Activated T-cell treated with anti-CD3 and anti-CD28 coated beads for 4 hours (primary cell): Measurements from ENCODE around the gene RPS6KA5.

Experiments used
- DNase-seq: peaks from one replicate; pipeline ENCODE4 v3.0.0-alpha.2; 2020

Gene RPS6KA5

GRCh38 chr14:90820958-90821357 is 239.5 kb downstream of the RPS6KA5 start:
- DNase-seq: peak; percentile 58

- no peak for DNase-seq
Observed at GRCh38 chr14:90819734-90820393, 240.6 kb downstream of the RPS6KA5 start.

GRCh38 chr14:90818715-90819114 is 241.7 kb downstream of the RPS6KA5 start:
- DNase-seq: no peak

GRCh38 chr14:90816681-90817436 is 243.6 kb downstream of the RPS6KA5 start:
- DNase-seq: no peak

GRCh38 chr14:90815822-90816662 is 244.4 kb downstream of the RPS6KA5 start, which contains the start of gene TTC7B:
TSS of gene TTC7B (minus strand) at chr14:90816430. CDS start at chr14:90816295, 135 bp downstream.
- no peak for DNase-seq

GRCh38 chr14:90815572-90815821 is 244.9 kb downstream of the RPS6KA5 start:
- no peak for DNase-seq

- no peak for DNase-seq
Observed at GRCh38 chr14:90814806-90815571, 245.5 kb downstream of the RPS6KA5 start.

GRCh38 chr14:90813442-90813841 is 247.0 kb downstream of the RPS6KA5 start:
- no peak for DNase-seq

- no peak for DNase-seq
Observed at GRCh38 chr14:90812109-90812508, 248.3 kb downstream of the RPS6KA5 start.

- DNase-seq: no peak
Observed at GRCh38 chr14:90811641-90812040, 248.8 kb downstream of the RPS6KA5 start.

GRCh38 chr14:90810806-90811205 is 249.6 kb downstream of the RPS6KA5 start:
- no peak for DNase-seq

GRCh38 chr14:90809530-90810312 is 250.7 kb downstream of the RPS6KA5 start:
- DNase-seq: no peak

GRCh38 chr14:90808759-90809529 is 251.5 kb downstream of the RPS6KA5 start:
- no peak for DNase-seq

- DNase-seq: no peak
Observed at GRCh38 chr14:90807060-90807459, 253.4 kb downstream of the RPS6KA5 start.

GRCh38 chr14:90805662-90806540 is 254.5 kb downstream of the RPS6KA5 start:
- DNase-seq: no peak

GRCh38 chr14:90805084-90805391 is 255.4 kb downstream of the RPS6KA5 start:
- no peak for DNase-seq

- no peak for DNase-seq
Observed at GRCh38 chr14:90804292-90805083, 256.0 kb downstream of the RPS6KA5 start.

GRCh38 chr14:90803249-90803648 is 257.2 kb downstream of the RPS6KA5 start:
- no peak for DNase-seq

GRCh38 chr14:90799420-90799819 is 261.0 kb downstream of the RPS6KA5 start:
- no peak for DNase-seq

GRCh38 chr14:90797919-90798318 is 262.5 kb downstream of the RPS6KA5 start:
- DNase-seq: no peak
